OCI-LY7 (cell line): ENCODE data around the gene UFD1. TPM values are rescaled to one million over a fixed set of nuclear protein-coding genes. Genes with fewer than 3 reads are reported as not detected.

ENCODE experiments used
- BruUV-seq: library from RNA; stranded (reverse); fragments of 400-500 nt; replicated peaks from 2 replicates; lab custom pipeline; 2021; lab: Mats Ljungman, UMichigan
- CTCF ChIA-PET: fragments of 300-600 bp; sonication (Branson Sonifier 250); formaldehyde crosslinking; loops from one replicate; lab custom pipeline; 2022; ENCODE audit warnings: antibody characterized with exemption; ENCODE audit not compliant: unreplicated experiment; lab: Charles Lee
- POLR2A ChIA-PET: fragments of 300-600 bp; sonication (Branson Sonifier 250); formaldehyde crosslinking; loops from one replicate; lab custom pipeline; 2022; ENCODE audit warnings: antibody characterized with exemption; lab: Charles Lee
- DNase-seq: peaks from one replicate; pipeline ENCODE4 v3.0.0-alpha.2; 2015; ENCODE audit warnings: low spot score
- H2AFZ ChIP-seq: fragments of 200-600 bp; sonication (generic), shearing (Covaris generic); 2 replicates; pipeline ENCODE4 v1.6.1; 2014; ENCODE audit warnings: mild to moderate bottlenecking, antibody characterized with exemption, low read length, moderate library complexity
- H3K27ac ChIP-seq: fragments of 200-600 bp; sonication (generic); 2 replicates; pipeline ENCODE4 v1.5.1; 2014; ENCODE audit warnings: mixed run types, low read depth, mild to moderate bottlenecking, moderate library complexity, low read length, inconsistent platforms; ENCODE audit not compliant: poor library complexity, severe bottlenecking
- H3K36me3 ChIP-seq: fragments of 200-600 bp; sonication (generic); 2 replicates; pipeline ENCODE4 v1.6.1; 2014; ENCODE audit warnings: mild to moderate bottlenecking, antibody characterized with exemption, low read length, moderate library complexity, mixed read lengths; ENCODE audit not compliant: insufficient read depth
- H3K4me1 ChIP-seq: fragments of 200-600 bp; sonication (generic); 2 replicates; pipeline ENCODE4 v1.5.1; 2014; ENCODE audit warnings: mild to moderate bottlenecking, low read length; ENCODE audit not compliant: insufficient read depth, poor library complexity, severe bottlenecking
- H3K4me2 ChIP-seq: fragments of 200-600 bp; sonication (generic); 2 replicates; pipeline ENCODE4 v1.6.1; 2014; ENCODE audit warnings: mild to moderate bottlenecking, low read length
- H3K4me3 ChIP-seq: fragments of 200-600 bp; sonication (generic); 2 replicates; pipeline ENCODE4 v1.5.1; 2014; ENCODE audit warnings: mild to moderate bottlenecking, low read depth, low read length; ENCODE audit not compliant: poor library complexity, severe bottlenecking
- H3K79me2 ChIP-seq: fragments of 200-600 bp; sonication (generic); 2 replicates; pipeline ENCODE4 v1.6.1; 2016; ENCODE audit warnings: low read depth, mild to moderate bottlenecking, low read length, moderate library complexity, mixed read lengths; ENCODE audit not compliant: insufficient read depth
- H3K9me2 ChIP-seq: fragments of 200-600 bp; sonication (generic); 2 replicates; pipeline ENCODE4 v1.6.1; 2016; ENCODE audit warnings: mild to moderate bottlenecking, low read length, mixed read lengths; ENCODE audit not compliant: insufficient read depth
- H3K9me3 ChIP-seq: fragments of 200-600 bp; sonication (generic); 2 replicates; pipeline ENCODE4 v1.6.1; 2014; ENCODE audit warnings: mild to moderate bottlenecking, mixed run types, low read length, mixed read lengths
- H4K20me1 ChIP-seq: fragments of 200-600 bp; sonication (generic); 2 replicates; pipeline ENCODE4 v1.6.1; 2014; ENCODE audit warnings: mild to moderate bottlenecking, antibody characterized with exemption, low read length, moderate library complexity, mixed read lengths; ENCODE audit not compliant: insufficient read depth
- EZH2phosphoT487 ChIP-seq: fragments of 200-600 bp; sonication (generic); IDR thresholded peaks from 2 replicates; pipeline ENCODE4 v1.6.1; 2018; ENCODE audit warnings: low read depth, borderline replicate concordance, mild to moderate bottlenecking, mixed run types, antibody characterized with exemption, low read length, moderate library complexity, mixed read lengths
- intact Hi-C: fragments of 100-400 bp; cut with micrococcal nuclease; formaldehyde crosslinking; loops from one replicate; pipeline ENCODE4 v1.10.0; 2022; ENCODE audit not compliant: unreplicated experiment
- total RNA-seq, 2 experiments: library from RNA; depleted of rRNA in 1 of 2; stranded (reverse); fragments of >200 nt in 1 of 2; shearing (Covaris generic) in 1 of 2; gene quantifications; 2 replicates each; pipeline ENCODE4 v1.2.3, GENCODE V29; 2014 to 2022
- TF ChIP-seq, protein P1 (sequence below): fragments of 200-600 bp; sonication (generic); conservative IDR thresholded peaks from 2 replicates; pipeline ENCODE4 v1.5.1; 2014; ENCODE audit warnings: mild to moderate bottlenecking, antibody characterized with exemption, low read length, moderate library complexity, mixed read lengths

Gene UFD1
- total RNA-seq, 2 experiments from 2014 or later = 60.1 to 70.8 TPM

- BruUV-seq = no TSS peak
- ChIA-PET CTCF (no interaction called here), POLR2A (no interaction called here)
Measured at GRCh38 chr22:19508024-19508776, 29.2 kb upstream of the UFD1 start.

GRCh38 chr22:19507534-19507861, 28.5 kb upstream of the UFD1 start:
- BruUV-seq = no TSS peak
- POLR2A ChIA-PET = interaction anchor here (0.6 kb wide), 1 partner anchor 204 kb away, joined by 4 read pairs; no protein-coding TSS in a partner anchor

More at GRCh38 chr22:19508024-19508776, 29.2 kb upstream of the UFD1 start:
- H3K27ac ChIP-seq = no peak overlapping the region
- H3K4me2 ChIP-seq = no peak overlapping the region
- TF ChIP-seq EZH2phosphoT487 = no peak
- TF ChIP-seq, protein P1, sequence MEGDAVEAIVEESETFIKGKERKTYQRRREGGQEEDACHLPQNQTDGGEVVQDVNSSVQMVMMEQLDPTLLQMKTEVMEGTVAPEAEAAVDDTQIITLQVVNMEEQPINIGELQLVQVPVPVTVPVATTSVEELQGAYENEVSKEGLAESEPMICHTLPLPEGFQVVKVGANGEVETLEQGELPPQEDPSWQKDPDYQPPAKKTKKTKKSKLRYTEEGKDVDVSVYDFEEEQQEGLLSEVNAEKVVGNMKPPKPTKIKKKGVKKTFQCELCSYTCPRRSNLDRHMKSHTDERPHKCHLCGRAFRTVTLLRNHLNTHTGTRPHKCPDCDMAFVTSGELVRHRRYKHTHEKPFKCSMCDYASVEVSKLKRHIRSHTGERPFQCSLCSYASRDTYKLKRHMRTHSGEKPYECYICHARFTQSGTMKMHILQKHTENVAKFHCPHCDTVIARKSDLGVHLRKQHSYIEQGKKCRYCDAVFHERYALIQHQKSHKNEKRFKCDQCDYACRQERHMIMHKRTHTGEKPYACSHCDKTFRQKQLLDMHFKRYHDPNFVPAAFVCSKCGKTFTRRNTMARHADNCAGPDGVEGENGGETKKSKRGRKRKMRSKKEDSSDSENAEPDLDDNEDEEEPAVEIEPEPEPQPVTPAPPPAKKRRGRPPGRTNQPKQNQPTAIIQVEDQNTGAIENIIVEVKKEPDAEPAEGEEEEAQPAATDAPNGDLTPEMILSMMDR = no peak
- H3K9me2 ChIP-seq = no peaks in the 10 kb centered on the region
- no peak for DNase-seq
- no peaks in the 10 kb centered on the region for H3K4me1 ChIP-seq
- no peak overlapping the region for H3K4me3 ChIP-seq
- H3K36me3 ChIP-seq = peaks cover 82% of the 10 kb centered on the region
- H3K79me2 ChIP-seq = no peaks in the 10 kb centered on the region
- H3K9me3 ChIP-seq = no peaks in the 10 kb centered on the region
- no peaks in the 10 kb centered on the region for H4K20me1 ChIP-seq
- intact Hi-C loops = no loop called here
- H2AFZ ChIP-seq = no peak overlapping the region

More at GRCh38 chr22:19507534-19507861, 28.5 kb upstream of the UFD1 start:
- peaks cover 78% of the 10 kb centered on the region for H3K36me3 ChIP-seq
- H3K4me2 ChIP-seq = no peak overlapping the region
- no peaks in the 10 kb centered on the region for H4K20me1 ChIP-seq
- H3K79me2 ChIP-seq = no peaks in the 10 kb centered on the region
- H3K27ac ChIP-seq = no peak overlapping the region
- TF ChIP-seq, protein P1 = no peak
- no peak for TF ChIP-seq EZH2phosphoT487
- H3K4me3 ChIP-seq = no peak overlapping the region
- H2AFZ ChIP-seq = no peak overlapping the region
- no peak for DNase-seq
- intact Hi-C loops = no loop called here
- H3K9me2 ChIP-seq = no peaks in the 10 kb centered on the region
- H3K4me1 ChIP-seq = no peaks in the 10 kb centered on the region
- H3K9me3 ChIP-seq = no peaks in the 10 kb centered on the region
- CTCF ChIA-PET = no interaction called here
